Lung (tissue), 13 donors: ENCODE data around the gene CLEC20A. TPM values are rescaled to one million over a fixed set of nuclear protein-coding genes. Genes with fewer than 3 reads are reported as not detected.
A peak's percentile ranks its signal among the peaks of the same experiment; 100 is the strongest.

Source experiments
- ATAC-seq: fragments of 200-7000 bp; cut with Tn5 transposase; one replicate; pipeline ENCODE4 v1.9.1; 2020; ENCODE audit warnings: moderate number of reproducible peaks; ENCODE audit not compliant: insufficient read depth, low FRiP score
- DNase-seq, 3 donors: peaks; one replicate each; pipeline ENCODE4 v3.0.0-alpha.2; 2013 to 2017
- H3K27ac ChIP-seq, 2 donors: one replicate each; pipeline ENCODE4 v1.5.1; 2013; ENCODE audit warnings: mild to moderate bottlenecking in 2 of 2, moderate library complexity in 2 of 2, control low read depth in 1 of 2, inconsistent platforms in 1 of 2, low read depth in 1 of 2, low read length in 1 of 2
- H3K27me3 ChIP-seq, 3 donors: one replicate each; pipeline ENCODE4 v1.5.1; 2013; ENCODE audit warnings: low read length in 2 of 3; ENCODE audit not compliant: control insufficient read depth in 3 of 3, insufficient read depth in 3 of 3
- H3K36me3 ChIP-seq, 4 donors: one replicate each; pipeline ENCODE4 v1.5.1; 2013; ENCODE audit warnings: low read length in 4 of 4, mild to moderate bottlenecking in 1 of 4, moderate library complexity in 1 of 4; ENCODE audit not compliant: control insufficient read depth in 4 of 4, insufficient read depth in 4 of 4
- H3K4me1 ChIP-seq, 5 donors: one replicate each; pipeline ENCODE4 v1.5.1; 2013; ENCODE audit warnings: low read length in 5 of 5, mild to moderate bottlenecking in 2 of 5, moderate library complexity in 1 of 5; ENCODE audit not compliant: control insufficient read depth in 5 of 5, insufficient read depth in 5 of 5
- H3K4me3 ChIP-seq: one replicate; pipeline ENCODE4 v1.5.1; 2013; ENCODE audit warnings: mild to moderate bottlenecking, control low read depth, moderate library complexity
- H3K9ac ChIP-seq, 2 donors: one replicate each; pipeline ENCODE4 v1.5.1; 2013; ENCODE audit warnings: low read length in 2 of 2, control low read depth in 1 of 2; ENCODE audit not compliant: insufficient read depth in 1 of 2
- H3K9me3 ChIP-seq, 4 donors: one replicate each; pipeline ENCODE4 v1.5.1; 2013; ENCODE audit warnings: low read length in 3 of 4, mild to moderate bottlenecking in 1 of 4, moderate library complexity in 1 of 4; ENCODE audit not compliant: control insufficient read depth in 4 of 4, insufficient read depth in 3 of 4
- WGBS, 2 donors: extraction: QIAGEN DNeasy Blood & Tissue Kit; methylation state at CpG; one replicate each; pipeline ENCODE4 v1.1.7; 2013; 5-methylcytosine and 5-hydroxymethylcytosine counted together
- polyA plus RNA-seq, 2 donors: library from polyadenylated mRNA; stranded (reverse); fragments of 200-250 nt; gene quantifications; one replicate each; pipeline ENCODE4 v1.2.1, GENCODE V29; 2013
- small RNA-seq: library from RNA; depleted of rRNA; stranded (forward); fragments of <200 nt; gene quantifications from one replicate; pipeline ENCODE3, GENCODE V24; 2014; ENCODE audit warnings: low replicate concordance
- total RNA-seq, 2 donors: library from RNA; depleted of rRNA in 1 of 2; stranded (reverse); fragments of >200 nt in 1 of 2; gene quantifications; one replicate each; pipeline ENCODE4 v1.2.1, GENCODE V29; 2014 to 2021
- TF ChIP-seq, protein P1 (sequence below): IDR thresholded peaks from 2 replicates; pipeline ENCODE4 v1.5.1; 2012; ENCODE audit warnings: mild to moderate bottlenecking; ENCODE audit errors: control extremely low read depth, extremely low read depth
- donor health status: control.
- donor health status: control.
- donor health status: Bipolar disorder and iron deficiency.
- donor health status: healthy.
- donor health status: DM: yes; HTN: yes; CAD: no.

Gene CLEC20A
- total and polyA plus RNA-seq, 4 donors = 0.14 TPM; not detected in 3

DNA sequence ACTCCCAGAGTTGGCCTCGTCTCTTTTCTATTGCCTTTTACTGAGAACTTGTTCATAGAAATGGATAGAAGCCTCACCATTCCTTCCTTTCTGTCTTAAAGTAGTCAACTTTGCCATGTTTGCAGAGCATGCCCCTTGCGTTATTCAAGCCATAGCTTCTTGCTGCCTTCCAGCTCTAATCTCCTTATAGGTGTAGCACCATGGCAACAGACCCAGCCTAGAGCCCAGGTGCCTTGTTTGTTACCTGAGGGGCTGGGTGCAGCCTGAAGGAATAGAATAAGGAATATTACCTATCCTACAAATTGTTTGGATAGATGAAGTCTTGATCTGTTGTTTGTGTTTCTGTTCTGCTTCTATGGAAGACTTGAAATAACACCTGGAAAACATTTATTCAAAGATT, 59.9 kb downstream of the CLEC20A start:
- Histone ChIP-seq H3K4me3 (no peak overlapping the region), H3K27ac (no peak overlapping the region), H3K27me3 (no peaks in the 10 kb centered on the region), H3K36me3 (peaks cover 3 to 10% (median 6%) of the 10 kb centered on the region in 4 donors), H3K9ac (no peak overlapping the region), H3K4me1 (peaks cover 0 to 3% (median 0%) of the 10 kb centered on the region in 5 donors), H3K9me3 (peaks cover 0 to 2% (median 0%) of the 10 kb centered on the region in 4 donors)
- TF ChIP-seq, protein P1, sequence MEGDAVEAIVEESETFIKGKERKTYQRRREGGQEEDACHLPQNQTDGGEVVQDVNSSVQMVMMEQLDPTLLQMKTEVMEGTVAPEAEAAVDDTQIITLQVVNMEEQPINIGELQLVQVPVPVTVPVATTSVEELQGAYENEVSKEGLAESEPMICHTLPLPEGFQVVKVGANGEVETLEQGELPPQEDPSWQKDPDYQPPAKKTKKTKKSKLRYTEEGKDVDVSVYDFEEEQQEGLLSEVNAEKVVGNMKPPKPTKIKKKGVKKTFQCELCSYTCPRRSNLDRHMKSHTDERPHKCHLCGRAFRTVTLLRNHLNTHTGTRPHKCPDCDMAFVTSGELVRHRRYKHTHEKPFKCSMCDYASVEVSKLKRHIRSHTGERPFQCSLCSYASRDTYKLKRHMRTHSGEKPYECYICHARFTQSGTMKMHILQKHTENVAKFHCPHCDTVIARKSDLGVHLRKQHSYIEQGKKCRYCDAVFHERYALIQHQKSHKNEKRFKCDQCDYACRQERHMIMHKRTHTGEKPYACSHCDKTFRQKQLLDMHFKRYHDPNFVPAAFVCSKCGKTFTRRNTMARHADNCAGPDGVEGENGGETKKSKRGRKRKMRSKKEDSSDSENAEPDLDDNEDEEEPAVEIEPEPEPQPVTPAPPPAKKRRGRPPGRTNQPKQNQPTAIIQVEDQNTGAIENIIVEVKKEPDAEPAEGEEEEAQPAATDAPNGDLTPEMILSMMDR = no peak
- DNase-seq (no peak), ATAC-seq (no peak)
- WGBS, 2 donors = 90 to 97% methylated on average over 2 of the region's 2 CpGs

- ATAC-seq (no peak), DNase-seq (peak in 1 of 3 donors; percentile 32)
- no peak overlapping the region for H3K9ac ChIP-seq
- H3K4me3 ChIP-seq = no peak overlapping the region
- H3K27ac ChIP-seq = no peak overlapping the region
- peaks cover 0 to 3% (median 0%) of the 10 kb centered on the region in 5 donors for H3K4me1 ChIP-seq
- no peaks in the 10 kb centered on the region for H3K9me3 ChIP-seq
- TF ChIP-seq, protein P1 = no peak
- H3K36me3 ChIP-seq = peaks cover 0 to 3% (median 1%) of the 10 kb centered on the region in 4 donors
- no peaks in the 10 kb centered on the region for H3K27me3 ChIP-seq
Observed at GRCh38 chr1:178434899-178435435, 61.8 kb downstream of the CLEC20A start.

GRCh38 chr1:178434360-178434759, 62.4 kb downstream of the CLEC20A start:
- no peak overlapping the region for H3K9ac ChIP-seq
- no peak for ATAC-seq
- no peaks in the 10 kb centered on the region for H3K9me3 ChIP-seq
- H3K27me3 ChIP-seq = no peaks in the 10 kb centered on the region
- 82 to 93% methylated on average over 1 of the region's 1 CpG for WGBS, 2 donors
- TF ChIP-seq, protein P1 = no peak
- no peak overlapping the region for H3K27ac ChIP-seq
- DNase-seq = no peak
- peaks cover 0 to 2% (median 0%) of the 10 kb centered on the region in 4 donors for H3K36me3 ChIP-seq
- no peak overlapping the region for H3K4me3 ChIP-seq
- H3K4me1 ChIP-seq = peaks cover 0 to 3% (median 0%) of the 10 kb centered on the region in 5 donors

Small RNA genes within 50 kb of the gene (small RNA-seq; reads per million reads assigned to genes)
- not detected for gene RF00017

Other genes starting within 250 kb of the CLEC20A start
- not detected for gene TEX35, start 16.1 kb upstream of the CLEC20A start, total RNA-seq
- not detected for gene TEX35, start 16.1 kb upstream of the CLEC20A start, polyA plus RNA-seq
- 10 to 100 TPM in 1 of 2 donors, 1 to 10 TPM in 1; 8.5 to 33.2 TPM for gene RALGPS2, start 228.3 kb upstream of the CLEC20A start, total RNA-seq
- 1 to 10 TPM; 1.2 to 1.7 TPM for gene RALGPS2, start 228.3 kb upstream of the CLEC20A start, polyA plus RNA-seq